CD1c-positive myeloid dendritic cell (primary cell): Measurements from ENCODE around the gene KNDC1.

ENCODE experiments used
- DNase-seq: peaks from one replicate; pipeline ENCODE4 v3.0.0-alpha.2; 2016; ENCODE audit errors: extremely low spot score

The KNDC1 gene

GRCh38 chr10:133176546-133176945 lies 16.5 kb downstream of the KNDC1 start:
- DNase-seq, result no peak

DNA sequence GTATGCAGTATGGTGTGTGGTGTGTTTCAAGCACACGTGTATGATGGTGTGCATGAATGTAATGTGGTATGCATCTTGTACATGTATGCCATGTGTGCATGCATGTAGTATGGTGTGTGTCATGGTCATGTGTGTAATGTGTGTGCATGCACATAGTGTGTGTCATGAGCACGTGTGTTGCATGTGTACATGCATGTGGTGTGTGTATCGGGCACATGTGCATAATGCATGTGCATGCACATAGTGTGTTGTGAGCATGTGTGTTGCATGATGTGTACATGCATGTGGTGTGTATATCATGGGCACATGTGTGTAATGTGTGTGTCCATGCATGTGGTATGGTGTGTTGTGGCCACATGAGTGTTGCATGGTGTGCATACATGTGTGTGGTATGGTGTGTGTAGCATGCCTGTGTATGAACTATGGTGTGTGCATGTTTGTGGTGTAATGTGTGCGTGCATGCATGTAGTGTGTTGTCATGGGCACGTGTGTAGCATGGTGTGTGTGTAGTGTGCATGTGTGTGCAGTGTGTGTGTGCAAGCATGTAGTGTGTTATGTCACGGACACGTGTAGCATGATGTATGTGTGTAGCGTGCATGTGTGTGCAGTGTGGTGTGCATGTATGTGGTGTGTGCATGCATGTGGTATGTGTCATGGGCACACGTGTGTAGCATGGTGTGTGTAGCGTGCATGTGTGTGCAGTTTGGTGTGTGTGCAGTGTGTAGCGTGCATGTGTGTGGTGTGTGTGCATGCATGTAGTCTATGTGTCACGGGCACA lies 17.6 kb downstream of the KNDC1 start:
- no peak for DNase-seq

DNA sequence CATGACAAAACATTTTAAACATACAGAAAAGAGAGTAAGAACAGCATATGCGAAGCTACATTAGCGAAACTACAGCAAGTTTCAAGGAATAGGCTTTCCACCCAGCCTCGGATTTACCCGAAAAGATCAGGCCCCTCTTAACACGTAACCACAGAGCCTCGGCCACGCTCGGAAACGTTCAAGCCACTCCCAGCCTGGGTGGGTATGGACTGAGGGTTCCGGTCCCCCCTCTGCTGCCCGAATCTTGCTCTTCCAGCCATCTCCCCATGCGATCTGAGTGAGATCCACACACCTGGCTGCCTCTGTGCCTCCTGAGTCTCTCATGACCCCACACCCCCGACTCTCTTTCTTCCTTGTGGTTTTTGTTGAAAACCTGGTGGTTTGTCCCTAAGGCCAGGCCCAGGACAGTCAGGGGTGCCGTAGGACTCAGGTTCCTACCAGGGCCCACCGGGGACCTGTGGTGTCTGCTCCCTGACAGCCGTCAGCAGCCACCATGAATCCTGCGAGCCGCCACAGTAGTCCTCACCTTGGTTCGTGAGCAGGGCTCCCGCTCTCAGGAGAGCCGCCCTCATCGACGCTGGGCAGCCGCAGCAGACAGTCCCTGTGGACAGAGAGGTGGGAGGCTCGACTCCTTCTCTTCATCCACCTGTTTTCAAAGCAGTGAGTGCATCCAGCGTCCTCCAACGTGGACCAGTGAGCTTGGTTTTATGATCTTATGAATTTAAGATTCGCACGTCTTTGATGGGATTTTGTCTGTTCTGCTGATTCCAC lies 18.5 kb downstream of the KNDC1 start:
- no peak for DNase-seq

GRCh38 chr10:133179128-133179520 lies 19.1 kb downstream of the KNDC1 start:
- DNase-seq, result no peak

DNA sequence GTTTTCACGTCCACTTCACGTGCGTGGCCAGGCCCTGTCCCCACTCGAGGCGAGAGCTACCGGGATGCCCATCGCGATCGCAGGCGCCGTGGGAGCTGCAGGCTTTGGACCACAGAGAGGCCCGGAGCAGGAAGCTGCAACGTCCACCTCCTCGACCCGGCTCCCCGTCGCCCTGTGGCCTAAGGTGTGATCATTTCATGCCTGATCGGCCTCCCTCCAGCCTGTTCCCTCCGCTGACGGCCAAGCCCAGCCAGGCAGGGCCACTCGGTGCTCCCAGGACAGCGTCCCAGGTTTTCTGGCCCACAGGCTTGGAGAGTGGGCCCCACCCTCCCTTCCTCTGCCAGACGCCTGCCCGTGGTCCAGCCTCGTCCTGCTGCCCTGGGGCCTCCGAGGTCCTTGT lies 19.6 kb downstream of the KNDC1 start:
- no peak for DNase-seq

DNA sequence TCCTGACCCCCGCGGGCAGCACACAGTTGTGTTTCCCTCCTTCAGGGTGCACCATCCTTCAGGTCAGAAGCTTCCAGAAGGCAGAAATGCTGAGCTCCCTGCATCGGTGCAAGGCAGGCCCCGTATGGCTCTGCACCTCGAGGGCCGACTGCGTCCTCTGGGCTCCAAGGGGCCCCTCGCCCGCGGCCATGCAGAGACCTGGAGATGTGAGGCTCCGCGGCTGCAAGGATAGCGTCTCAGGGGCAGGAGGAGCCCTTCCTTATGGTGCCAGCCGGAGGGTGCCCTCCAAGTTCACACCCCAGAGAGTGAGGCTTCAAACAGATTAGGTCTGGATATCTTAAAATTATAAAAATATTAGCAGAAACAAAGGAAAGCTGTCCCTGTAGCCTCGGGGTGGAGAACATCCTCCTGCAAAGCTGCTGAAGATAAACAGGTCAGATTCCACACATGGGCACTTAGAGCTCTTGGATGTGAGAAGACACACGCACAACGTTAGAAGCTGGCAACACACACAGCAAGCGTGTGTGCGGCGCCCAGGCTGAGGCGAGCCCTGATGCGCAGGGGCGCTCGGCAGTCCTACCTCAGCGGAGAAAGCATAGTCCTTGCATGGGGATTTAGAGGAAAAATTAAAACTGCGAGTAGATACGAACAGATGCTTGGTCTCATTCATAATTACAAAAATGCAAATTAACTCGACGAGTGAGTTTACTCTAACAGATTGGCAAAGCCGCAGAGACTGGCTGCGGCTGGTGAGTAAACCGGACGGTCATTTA lies 20.4 kb downstream of the KNDC1 start:
- DNase-seq, result no peak

DNA sequence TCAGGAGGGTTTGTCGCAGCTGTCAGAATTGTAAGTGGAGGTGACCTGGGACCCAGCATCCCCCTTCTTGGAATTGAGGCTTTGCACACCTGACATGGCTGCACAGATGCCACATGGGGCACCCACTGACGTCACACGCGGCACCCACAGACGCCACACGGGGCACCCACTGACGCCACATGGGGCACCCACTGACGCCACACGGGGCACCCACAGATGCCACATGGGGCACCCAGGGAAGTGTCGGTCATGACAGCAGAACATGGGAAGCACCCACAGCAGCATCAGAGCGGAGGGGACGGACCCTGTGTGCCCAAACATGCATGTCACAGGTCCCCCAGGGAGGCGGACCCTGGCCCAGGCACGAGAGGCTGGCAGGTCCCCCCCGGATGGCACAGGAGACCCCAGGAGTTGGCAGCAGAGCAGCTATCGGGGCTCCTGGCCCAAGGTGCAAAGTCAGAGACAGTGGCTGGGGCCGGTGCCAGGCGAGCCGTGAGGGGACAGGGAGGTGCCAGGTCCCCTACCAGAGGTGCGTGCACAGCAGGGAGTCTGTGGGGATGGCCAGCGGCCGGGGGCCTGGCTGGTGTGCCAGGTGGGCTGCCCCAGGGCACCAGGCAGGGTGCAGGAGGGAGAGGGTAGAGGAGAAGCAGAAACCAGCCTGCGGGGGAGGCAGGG lies 21.1 kb downstream of the KNDC1 start:
- DNase-seq, result no peak

DNA sequence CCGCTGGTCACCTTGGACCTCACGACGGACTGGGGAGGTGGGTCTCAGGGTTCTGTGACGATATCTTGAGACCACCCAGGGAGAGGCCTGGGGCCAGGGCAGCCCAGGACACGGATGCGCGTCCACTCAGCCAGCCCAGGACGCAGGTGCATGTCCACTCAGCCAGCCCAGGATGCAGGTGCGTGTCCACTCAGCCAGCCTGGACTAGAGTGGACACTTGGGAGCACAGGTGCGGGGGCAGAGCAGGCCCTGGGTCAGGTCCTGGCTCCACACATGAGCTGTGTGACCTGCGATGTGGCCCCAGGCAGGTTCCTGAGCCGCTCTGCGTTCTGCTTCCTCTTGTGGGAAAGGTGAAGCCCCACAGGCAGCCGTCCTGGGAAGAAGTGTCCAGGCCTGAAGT lies 22.2 kb downstream of the KNDC1 start:
- no peak for DNase-seq

DNA sequence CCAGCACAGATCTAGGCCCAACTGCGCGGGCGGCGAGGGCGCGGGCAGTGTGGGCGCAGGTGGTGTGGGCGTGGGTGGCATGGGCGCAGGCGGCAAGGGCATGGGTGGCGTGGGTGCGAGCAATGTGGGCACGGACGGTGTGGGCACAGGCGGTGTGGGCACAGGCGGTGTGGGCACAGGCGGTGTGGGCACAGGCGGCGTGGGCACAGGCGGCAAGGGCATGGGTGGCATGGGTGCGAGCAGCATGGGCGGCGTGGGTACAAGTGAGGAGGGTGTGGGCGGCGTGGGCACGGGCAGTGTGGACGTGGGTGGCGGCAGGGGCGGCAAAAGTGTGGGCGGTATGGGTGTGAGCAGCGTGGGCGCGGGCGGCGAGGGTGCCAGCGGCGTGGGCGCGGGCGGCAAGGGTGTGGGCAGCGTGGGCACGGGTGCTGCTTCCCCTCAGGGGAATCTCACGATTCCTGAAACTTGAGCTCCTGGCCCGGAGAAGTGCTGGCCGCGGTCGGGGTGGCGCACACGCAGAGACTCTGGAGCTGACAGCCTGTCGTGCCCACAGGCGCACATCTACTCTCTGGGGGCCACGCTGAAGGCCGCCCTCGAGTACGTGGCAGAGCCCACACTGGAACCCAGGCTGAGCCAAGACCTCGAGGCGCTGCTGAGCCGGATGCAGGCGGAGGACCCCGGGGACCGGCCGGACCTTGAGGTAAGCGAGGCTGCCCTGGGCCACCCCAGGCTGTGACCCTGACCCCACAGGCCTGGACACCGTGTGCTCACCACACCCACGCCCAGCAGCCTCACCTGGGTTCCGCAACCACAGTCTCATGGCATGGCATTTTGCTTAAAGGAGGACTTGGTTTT lies 23.0 kb downstream of the KNDC1 start:
- DNase-seq, result no peak

GRCh38 chr10:133183646-133184378 lies 23.8 kb downstream of the KNDC1 start:
- DNase-seq, result no peak

- DNase-seq, result no peak
These were observed 24.7 kb downstream of the KNDC1 start for GRCh38 chr10:133184591-133185244.

DNA sequence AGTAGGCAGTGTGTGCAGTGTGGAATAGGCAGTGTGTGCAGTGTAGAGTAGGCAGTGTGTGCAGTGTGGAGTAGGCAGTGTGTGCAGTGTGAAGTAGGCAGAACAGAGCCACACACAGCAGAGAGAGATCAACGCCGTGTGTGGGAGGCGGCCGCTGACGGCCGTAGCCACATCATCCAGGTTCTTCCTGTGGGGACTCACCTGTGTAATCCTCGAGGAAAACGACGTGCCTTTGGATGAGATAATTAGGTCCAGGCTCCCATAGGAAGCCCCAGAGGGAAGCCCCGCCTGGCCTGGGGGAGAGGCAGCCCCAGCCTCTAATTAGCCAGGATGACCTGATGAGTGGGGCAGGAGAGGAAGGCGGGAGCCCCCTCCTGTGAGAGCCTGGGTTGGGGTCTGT lies 25.4 kb downstream of the KNDC1 start:
- no peak for DNase-seq

DNA sequence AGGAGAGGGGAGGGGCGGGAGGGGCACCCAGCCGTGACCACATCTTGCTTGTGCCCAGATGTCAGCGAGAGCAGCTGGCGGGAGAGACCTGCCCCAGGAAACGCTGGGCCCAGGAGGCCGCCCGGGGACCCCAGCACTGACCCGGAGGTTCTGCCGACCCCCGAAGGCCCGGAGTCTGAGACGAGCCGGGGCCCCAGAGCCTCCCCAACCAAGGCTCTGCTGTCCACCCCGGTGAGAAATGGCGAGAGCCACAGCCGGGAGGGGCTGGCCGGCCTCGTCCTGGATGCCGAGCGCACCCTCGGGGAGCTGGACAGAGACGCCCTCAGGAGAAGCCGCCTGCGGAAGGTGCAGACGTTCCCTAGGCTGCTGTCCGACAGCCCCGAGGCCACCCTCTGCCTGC lies 25.9 kb downstream of the KNDC1 start:
- no peak for DNase-seq

GRCh38 chr10:133186416-133187090 lies 26.5 kb downstream of the KNDC1 start:
- DNase-seq, result no peak

- DNase-seq, result no peak
These were observed 27.3 kb downstream of the KNDC1 start for GRCh38 chr10:133187091-133187905.

GRCh38 chr10:133187906-133188681 lies 28.1 kb downstream of the KNDC1 start:
- DNase-seq, result no peak

DNA sequence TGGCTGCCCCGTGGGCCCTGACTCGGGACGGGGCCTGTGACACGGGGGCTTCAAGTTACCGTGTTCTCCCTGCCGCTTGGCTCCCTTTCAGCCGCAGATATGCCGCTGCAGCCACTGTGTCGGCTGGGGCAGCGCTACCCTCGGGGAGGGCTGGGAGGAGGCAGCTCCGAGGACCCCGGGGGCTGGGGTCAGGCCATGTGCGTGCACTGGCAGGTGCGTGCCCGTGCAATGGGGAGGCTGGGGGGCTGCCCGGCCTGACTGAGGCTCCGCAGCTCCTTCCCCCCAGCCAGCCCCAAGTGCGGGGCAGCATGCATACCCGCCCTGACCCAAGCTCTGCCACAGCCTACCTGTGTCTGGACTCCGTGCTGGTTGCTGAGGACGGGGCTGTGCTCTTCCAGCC lies 29.2 kb downstream of the KNDC1 start:
- DNase-seq, result no peak

DNA sequence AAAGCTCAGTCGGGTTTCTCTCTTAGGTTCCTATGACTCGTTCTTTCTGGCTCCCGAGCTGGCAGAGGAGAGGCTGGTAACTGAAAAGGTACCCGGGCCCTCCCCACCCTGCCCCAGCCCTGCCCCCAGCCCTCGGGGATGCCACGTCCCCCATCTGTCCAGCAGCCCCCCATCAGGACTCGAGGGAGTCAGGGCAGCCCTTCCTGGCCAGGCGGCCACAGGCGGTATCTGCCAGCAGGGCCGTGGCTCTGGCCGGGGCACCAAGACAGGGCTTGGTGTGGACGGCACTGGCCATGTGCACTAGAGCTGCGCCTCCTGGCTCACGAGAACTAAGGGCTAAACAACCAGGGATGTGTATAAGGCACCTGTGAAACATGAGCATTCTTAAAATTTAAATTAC lies 29.7 kb downstream of the KNDC1 start:
- no peak for DNase-seq
